ENCODE data around the gene POC1A. TPM values are rescaled to one million over a fixed set of nuclear protein-coding genes. Genes with fewer than 3 reads are reported as not detected.

POC1A gene
- total RNA-seq, 3 donors from 2014 or later, result 9.7 to 14.3 (median 11.7) TPM

DNA sequence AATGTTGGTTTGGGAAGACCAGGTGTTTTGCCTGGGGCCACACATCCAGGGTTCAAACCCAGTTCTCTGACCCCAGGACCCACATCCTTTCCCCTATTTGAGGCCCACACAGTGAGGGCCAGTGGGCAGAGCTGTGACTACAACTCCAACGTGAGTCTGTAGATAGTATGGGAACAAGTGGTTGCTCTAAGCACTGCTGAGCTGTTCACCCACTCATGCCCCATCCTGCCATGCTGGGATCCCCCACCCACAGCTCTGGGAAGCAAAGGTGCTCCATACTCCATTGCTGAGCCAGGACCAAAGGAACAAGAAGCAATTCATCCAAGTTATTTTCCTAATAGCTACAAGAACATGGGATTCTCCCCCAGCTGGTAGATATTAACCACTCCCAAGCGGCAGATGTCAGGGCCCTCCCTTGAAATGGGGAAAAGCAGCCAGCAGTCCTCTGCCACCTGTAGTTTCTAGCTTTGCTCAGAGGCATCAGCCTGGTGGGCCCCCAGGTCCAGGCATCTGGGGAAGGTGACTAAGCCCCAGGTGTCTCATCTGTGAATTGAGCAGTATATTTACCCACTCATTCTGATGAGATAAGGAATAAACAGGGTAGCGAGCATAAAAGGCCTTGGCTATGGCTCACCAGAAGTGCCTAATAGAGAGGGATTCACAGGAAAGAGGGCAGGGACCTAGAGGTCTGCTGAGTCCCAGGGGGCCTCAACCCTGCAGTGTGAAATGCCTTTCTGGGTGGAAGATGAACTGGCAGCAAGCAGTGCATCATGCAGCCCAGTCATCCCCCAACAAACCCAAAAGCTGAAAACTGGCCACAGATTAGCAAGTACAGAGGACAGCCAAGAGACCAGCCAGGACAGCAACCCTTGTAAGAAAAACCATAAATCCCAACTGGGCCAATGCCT is 33.4 kb downstream of the POC1A start:
- Mint-ChIP-seq H3K4me3 (no peak overlapping the region), H3K27me3 (ENCODE audit: low read depth) (no peaks in the 10 kb centered on the region), H3K4me1 (ENCODE audit: low read depth) (peaks cover 2% of the 10 kb centered on the region), H3K36me3 (ENCODE audit: insufficient read depth) (no peaks in the 10 kb centered on the region), H3K9me3 (no peaks in the 10 kb centered on the region)
- ATAC-seq (no peak), DNase-seq (no peak)

DNA sequence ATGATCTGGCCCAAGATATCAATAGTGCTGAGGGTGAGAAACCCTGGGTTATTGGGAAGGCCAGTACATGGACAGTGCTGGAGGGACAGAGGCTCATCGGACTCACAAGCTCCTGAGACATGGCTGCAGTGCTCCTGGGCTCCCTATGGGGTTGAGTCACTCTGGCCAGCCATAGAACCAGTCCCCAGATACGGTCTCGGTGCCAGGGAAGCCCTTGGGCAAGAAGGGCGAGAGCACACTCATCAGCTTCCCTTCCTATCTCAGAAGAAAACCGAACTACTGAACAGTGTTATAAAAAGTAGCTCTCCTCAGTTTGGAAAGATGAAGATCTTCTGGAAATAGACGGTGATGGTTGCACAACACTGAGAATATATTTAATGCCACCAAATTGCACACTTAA is 34.4 kb downstream of the POC1A start:
- no peak for DNase-seq
- no peak for ATAC-seq

DNA sequence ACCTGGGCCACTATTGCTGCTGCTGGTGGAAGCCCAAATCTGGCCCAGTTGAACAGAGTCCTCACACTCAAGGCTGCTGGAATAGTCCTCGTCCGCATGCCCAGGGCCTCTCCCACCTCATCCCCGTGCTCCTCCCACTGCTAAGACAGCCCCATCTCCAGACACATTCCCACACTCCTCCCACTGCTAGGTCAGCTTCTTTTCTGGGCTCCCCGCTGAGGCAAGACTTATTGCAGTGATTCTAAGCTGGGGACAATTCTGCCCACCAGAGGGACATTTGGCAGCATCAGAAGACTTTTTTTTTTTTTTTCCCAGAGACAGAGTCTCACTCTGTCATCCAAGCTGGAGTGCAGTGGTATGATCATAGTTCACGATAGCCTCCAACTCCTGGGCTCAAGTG is 35.1 kb downstream of the POC1A start:
- Mint-ChIP-seq H3K27me3 (ENCODE audit: low read depth) (no peaks in the 10 kb centered on the region), H3K36me3 (ENCODE audit: insufficient read depth) (no peaks in the 10 kb centered on the region), H3K4me1 (ENCODE audit: low read depth) (peaks cover 2% of the 10 kb centered on the region), H3K4me3 (no peak overlapping the region), H3K9me3 (no peaks in the 10 kb centered on the region)
- DNase-seq (no peak), ATAC-seq (no peak)

More for the DNA sequence above, 34.4 kb downstream of the POC1A start:
- no peaks in the 10 kb centered on the region for H3K36me3 Mint-ChIP-seq (ENCODE audit: insufficient read depth)
- no peak overlapping the region for H3K4me3 Mint-ChIP-seq
- no peaks in the 10 kb centered on the region for H3K27me3 Mint-ChIP-seq (ENCODE audit: low read depth)
- peaks cover 2% of the 10 kb centered on the region for H3K4me1 Mint-ChIP-seq (ENCODE audit: low read depth)
- no peaks in the 10 kb centered on the region for H3K9me3 Mint-ChIP-seq

DNA sequence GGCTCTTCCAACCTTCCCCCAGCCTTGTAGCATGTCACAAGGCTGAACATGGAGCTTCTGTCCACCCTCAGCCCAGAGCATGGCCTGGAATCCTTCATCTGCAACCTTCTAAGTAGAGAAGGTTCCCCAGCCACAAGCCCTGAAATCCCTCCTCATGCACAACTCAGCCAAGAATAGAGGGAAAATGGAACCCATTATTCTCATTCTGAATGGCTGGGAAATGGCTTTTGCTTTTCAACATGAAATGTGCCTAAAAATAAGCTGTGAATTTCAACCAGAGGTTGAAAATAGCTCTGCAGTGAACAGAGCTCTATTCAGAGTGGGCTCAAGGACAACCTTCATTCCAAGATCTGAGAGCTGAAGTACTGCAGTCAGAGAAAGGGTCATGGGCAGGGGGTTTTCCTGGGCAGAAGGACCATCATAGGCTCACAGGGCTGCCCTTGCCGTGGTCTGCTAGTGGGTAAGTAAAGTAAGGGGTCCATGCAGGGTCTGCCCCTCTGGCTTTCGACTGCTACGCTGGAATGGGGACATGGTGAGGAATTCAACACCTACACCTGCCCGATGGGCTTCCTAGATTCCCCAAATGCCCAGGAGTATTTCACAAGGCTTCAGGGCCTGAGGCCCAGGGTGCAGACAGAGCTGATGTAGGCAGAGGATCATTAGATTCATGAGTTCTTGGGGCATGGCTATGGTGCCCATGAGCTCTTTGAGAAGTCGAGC is 35.9 kb downstream of the POC1A start:
- H3K4me1 Mint-ChIP-seq (ENCODE audit: low read depth), result peaks cover 2% of the 10 kb centered on the region
- no peaks in the 10 kb centered on the region for H3K36me3 Mint-ChIP-seq (ENCODE audit: insufficient read depth)
- no peak for DNase-seq
- no peak overlapping the region for H3K4me3 Mint-ChIP-seq
- no peak for ATAC-seq
- no peaks in the 10 kb centered on the region for H3K27me3 Mint-ChIP-seq (ENCODE audit: low read depth)
- no peaks in the 10 kb centered on the region for H3K9me3 Mint-ChIP-seq

DNA sequence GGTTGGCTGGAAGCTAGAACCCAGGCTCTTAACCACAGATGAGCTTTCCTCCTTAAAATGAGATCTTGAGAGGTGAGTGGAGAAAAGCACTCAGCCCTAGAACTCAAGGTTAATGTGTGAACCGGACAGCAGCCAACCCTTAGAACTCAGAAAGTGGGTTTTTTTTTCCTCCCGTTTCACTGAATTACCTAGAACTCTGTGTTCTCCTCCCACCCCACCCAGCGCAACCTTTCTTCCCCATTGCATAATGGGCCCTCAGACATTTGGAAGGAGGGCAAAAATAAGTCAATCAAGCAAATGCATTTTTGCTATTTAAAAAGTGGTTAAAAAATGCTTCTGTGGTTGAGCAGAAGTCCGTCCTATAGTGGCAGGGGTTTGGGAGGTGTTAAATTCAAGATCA is 36.7 kb downstream of the POC1A start:
- ATAC-seq, result no peak
- no peaks in the 10 kb centered on the region for H3K9me3 Mint-ChIP-seq
- no peaks in the 10 kb centered on the region for H3K27me3 Mint-ChIP-seq (ENCODE audit: low read depth)
- peaks cover 2% of the 10 kb centered on the region for H3K4me1 Mint-ChIP-seq (ENCODE audit: low read depth)
- no peak overlapping the region for H3K4me3 Mint-ChIP-seq
- no peak for DNase-seq
- peaks cover 1% of the 10 kb centered on the region for H3K36me3 Mint-ChIP-seq (ENCODE audit: insufficient read depth)

DNA sequence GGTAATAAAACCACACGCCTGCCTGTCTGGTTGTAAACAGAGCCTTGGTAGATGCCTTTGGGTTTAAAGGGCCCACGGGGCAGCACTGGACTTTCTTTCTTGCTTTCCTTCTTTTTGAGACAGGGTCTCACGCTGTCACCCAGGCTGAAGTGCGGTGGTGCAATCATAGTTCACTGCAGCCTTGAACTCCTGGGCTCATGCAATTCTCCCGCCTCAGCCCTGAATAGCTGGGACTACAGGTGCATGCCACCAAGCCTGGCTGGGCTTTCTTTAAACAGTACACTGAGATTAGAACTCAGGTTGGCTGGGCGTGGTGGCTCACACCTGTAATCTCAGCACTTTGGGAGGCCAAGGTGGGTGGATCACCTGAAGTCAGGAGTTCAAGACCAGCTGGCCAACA is 42.2 kb downstream of the POC1A start:
- no peaks in the 10 kb centered on the region for H3K4me1 Mint-ChIP-seq (ENCODE audit: low read depth)
- no peak overlapping the region for H3K4me3 Mint-ChIP-seq
- no peaks in the 10 kb centered on the region for H3K9me3 Mint-ChIP-seq
- no peak for DNase-seq
- H3K27me3 Mint-ChIP-seq (ENCODE audit: low read depth), result no peaks in the 10 kb centered on the region
- ATAC-seq, result no peak
- H3K36me3 Mint-ChIP-seq (ENCODE audit: insufficient read depth), result peaks cover 1% of the 10 kb centered on the region

DNA sequence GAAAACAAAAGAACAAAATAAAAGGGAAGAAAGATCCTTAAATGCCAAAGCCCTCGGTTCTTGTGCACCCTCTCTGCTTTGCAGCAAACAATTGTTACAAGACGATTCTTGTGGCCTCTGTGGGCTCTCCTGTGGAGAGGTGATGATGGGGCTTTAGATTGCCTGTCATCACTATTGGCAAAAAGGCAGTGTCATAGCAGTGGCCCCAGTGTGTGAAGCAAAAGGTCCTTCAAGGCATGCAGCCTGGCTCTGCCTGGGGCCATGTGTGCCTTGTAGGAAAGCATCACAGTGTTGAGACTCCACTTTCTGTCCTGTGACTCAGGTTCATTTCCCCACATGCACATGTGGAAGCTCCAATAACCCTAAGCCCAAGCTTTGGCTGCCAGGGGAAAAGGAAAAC is 43.7 kb downstream of the POC1A start:
- H3K4me3 Mint-ChIP-seq, result no peak overlapping the region
- H3K4me1 Mint-ChIP-seq (ENCODE audit: low read depth), result no peaks in the 10 kb centered on the region
- no peak for ATAC-seq
- H3K36me3 Mint-ChIP-seq (ENCODE audit: insufficient read depth), result peaks cover 1% of the 10 kb centered on the region
- DNase-seq, result no peak
- no peaks in the 10 kb centered on the region for H3K27me3 Mint-ChIP-seq (ENCODE audit: low read depth)
- no peaks in the 10 kb centered on the region for H3K9me3 Mint-ChIP-seq

DNA sequence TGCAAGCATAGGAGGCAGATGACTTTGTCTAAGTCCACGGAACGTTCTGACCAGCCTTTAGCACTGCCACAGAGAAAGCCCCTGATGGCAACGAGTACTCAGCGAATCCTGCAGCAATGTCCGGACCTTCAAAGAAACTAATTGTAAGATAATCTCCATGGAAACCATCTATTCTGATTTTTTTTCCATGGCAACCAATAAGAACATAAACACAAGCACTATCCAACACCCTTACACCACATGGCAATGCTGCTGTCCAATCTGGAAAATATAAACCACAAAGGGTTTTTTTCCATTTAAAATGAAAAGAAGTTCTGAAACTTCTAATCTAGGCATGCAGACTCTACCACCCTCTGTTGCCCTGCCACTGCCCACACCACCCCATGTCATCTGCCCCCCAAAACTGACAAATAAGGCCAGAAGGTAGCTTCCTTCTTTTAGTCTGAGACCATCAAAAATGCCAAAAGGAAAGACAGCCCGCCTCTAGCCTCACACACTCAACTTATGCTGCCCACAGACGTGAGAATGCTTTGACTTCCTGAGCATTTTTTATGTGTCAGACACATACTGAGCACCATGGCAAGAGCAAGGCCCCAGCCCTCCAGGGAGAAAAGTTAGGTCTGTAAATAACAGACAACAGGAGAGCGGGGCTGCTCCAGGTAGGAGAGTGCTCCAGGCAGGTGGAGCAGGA is 44.5 kb downstream of the POC1A start:
- Mint-ChIP-seq H3K27me3 (ENCODE audit: low read depth) (no peaks in the 10 kb centered on the region), H3K36me3 (ENCODE audit: insufficient read depth) (peaks cover 1% of the 10 kb centered on the region), H3K9me3 (no peaks in the 10 kb centered on the region), H3K4me1 (ENCODE audit: low read depth) (no peaks in the 10 kb centered on the region), H3K4me3 (no peak overlapping the region)
- DNase-seq, result no peak
- no peak for ATAC-seq

DNA sequence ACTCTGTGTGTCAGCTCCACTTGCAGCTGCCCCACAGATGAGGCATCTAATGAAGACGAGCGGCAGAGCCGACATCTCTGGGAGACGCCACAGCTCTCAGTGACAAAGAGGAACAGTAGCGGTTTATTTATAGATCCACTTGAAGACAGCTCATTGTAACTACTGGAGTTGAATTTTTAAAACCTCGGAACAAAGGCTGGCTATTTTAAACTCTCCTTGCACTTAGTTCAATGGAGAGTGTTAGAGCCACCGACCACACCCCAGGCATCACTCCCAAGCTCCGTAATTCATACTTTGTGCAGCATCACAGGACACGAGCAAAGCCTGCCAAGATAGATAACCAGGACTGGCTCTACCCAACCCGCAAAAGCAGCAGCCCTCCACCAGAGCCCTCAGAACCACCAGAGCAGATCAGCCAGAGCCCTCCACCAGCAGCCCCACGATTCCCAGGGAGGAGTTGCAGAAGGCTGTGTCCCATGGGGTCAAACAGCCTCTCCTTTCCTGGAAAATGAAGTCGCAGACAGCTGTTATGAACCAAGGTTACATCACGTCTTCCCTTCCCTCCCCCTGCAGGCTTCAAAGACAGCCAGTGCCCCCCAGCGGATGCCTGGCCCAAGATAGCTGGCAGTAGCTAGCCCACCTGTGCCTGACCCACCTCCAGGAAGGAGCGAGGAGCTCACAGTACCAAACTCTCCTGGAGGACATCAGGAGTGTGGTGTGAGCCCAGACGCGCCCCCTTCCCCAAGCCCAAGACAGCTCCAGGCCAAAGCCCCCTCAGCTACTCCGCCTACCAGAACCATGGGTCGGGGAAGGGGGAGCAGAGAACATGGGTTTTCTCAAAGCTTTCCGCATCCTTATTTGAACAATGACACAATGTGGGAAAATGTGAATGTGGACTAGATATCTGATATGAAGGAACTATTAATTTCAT is 45.7 kb downstream of the POC1A start:
- H3K9me3 Mint-ChIP-seq, result no peaks in the 10 kb centered on the region
- no peaks in the 10 kb centered on the region for H3K27me3 Mint-ChIP-seq (ENCODE audit: low read depth)
- no peak for DNase-seq

DNA sequence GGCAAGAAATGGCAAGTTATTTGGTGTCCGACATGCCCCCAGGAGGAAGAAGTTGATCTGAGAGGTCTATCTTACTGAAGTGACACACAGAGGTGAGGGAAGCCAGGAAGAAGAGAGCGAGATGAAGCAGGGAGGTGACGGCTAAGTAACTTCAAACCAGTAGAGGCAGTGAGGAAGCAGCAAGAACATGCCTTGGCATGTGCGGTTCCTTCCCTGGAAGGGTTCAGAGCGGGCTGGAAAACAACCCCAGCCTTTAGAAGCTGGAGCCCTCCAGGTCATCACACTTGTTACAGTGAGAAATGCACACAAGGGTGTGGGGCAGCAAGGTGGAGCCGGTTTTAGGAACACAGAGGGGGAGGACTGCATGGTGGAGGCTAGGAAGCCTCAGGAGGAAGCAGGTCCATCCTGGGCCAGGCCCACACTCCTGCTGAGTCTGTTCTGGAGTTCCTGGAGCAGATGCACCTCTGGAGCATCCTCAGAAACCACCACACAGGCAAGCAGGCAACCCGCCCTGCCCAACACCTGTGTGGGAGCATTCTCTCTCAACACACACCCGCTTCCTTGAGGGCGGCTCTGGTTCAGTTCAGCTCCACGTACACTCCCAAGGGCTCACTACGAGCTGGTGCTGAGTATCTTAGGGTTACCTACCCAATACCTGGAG is 47.1 kb downstream of the POC1A start:
- Mint-ChIP-seq H3K4me3 (no peak overlapping the region), H3K4me1 (ENCODE audit: low read depth) (no peaks in the 10 kb centered on the region), H3K9me3 (no peaks in the 10 kb centered on the region), H3K27me3 (ENCODE audit: low read depth) (no peaks in the 10 kb centered on the region), H3K36me3 (ENCODE audit: insufficient read depth) (no peaks in the 10 kb centered on the region)
- no peak for ATAC-seq
- no peak for DNase-seq

More for the DNA sequence above, 45.7 kb downstream of the POC1A start:
- no peak overlapping the region for H3K4me3 Mint-ChIP-seq
- no peaks in the 10 kb centered on the region for H3K4me1 Mint-ChIP-seq (ENCODE audit: low read depth)
- ATAC-seq, result no peak
- peaks cover 1% of the 10 kb centered on the region for H3K36me3 Mint-ChIP-seq (ENCODE audit: insufficient read depth)

DNA sequence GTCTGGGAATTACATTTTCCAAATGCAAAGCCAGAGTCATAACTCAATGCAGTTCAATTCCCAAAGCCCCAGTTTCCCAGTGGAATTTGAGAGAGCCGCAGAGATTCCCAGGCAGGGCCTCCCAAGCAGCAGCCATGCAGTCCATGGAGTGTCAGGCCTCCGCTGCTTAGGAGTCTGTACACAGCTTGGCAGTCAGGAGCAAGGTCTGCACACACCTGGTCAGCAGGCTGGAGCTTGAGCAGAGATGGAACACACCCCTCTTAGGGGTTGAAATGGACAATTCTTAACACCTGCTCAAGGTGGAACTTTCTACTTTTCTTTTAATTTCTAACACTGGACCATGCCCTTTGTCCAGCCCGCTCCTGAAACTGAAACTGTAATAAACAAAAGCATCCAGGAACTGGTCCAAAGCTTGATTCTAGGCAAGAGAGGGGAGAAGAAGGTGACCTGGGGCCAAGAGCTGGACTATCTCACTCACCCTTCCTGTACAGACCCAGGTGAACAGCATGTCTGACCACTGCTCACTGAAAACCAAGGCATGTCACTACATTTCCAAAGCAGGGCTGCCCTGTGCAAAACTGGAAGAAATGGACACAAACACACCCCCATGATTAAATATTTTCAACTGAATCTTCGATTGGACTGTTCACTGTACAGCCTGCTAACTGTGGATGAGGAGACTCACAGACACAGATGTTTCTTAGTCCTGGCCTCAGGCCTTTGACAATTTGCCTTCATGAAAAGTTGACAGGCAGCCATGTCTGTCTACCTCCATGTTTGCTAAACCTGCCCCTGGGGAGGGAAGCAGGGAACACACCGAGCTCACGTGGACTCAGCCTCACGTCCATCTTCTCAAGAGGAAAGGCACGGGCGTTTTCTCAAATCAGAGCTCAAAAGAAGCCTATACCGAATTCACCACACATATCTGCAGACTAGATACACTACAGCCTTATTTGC is 49.3 kb downstream of the POC1A start:
- H3K4me3 Mint-ChIP-seq, result no peak overlapping the region
- ATAC-seq (no peak), DNase-seq (no peak)
- no peaks in the 10 kb centered on the region for H3K27me3 Mint-ChIP-seq (ENCODE audit: low read depth)
- H3K9me3 Mint-ChIP-seq, result peaks cover 14% of the 10 kb centered on the region
- peaks cover 3% of the 10 kb centered on the region for H3K36me3 Mint-ChIP-seq (ENCODE audit: insufficient read depth)
- H3K4me1 Mint-ChIP-seq (ENCODE audit: low read depth), result no peaks in the 10 kb centered on the region

DNA sequence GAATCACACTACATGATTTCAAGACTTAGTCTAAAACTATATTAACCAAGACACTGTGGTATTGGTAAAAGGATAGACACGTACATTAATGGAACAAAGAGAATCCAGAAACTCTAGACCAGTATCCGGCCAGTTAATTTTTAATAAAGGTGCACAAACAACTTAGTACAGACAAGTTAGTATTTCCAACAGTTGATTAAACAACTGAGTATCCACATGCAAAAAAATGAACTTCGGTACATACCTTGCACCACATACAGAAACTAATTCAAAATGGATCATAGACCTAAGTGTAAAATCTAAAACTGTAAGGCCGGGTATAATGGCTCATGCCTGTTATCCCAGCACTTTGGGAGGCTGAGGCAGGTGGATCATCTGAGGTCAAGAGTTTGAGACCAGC is 51.3 kb downstream of the POC1A start:
- no peak for DNase-seq
- H3K27me3 Mint-ChIP-seq (ENCODE audit: low read depth), result no peaks in the 10 kb centered on the region
- peaks cover 14% of the 10 kb centered on the region for H3K9me3 Mint-ChIP-seq
- no peak overlapping the region for H3K4me3 Mint-ChIP-seq
- no peaks in the 10 kb centered on the region for H3K4me1 Mint-ChIP-seq (ENCODE audit: low read depth)
- ATAC-seq, result no peak
- H3K36me3 Mint-ChIP-seq (ENCODE audit: insufficient read depth), result peaks cover 4% of the 10 kb centered on the region

Data from activated T-cell treated with anti-CD3 and anti-CD28 coated beads, Interleukin-2, amount 50 U/mL, for 4 hours (primary cell).